Activated CD4-positive, CD25-positive, alpha-beta regulatory T cell treated with anti-CD3 and anti-CD28 coated beads, Interleukin-2, amount 50 U/mL, for 72 hours (primary cell): ENCODE results near the gene MT1HL1.
"Not testable (repeated sequence)": the region's sequence is repeated elsewhere in the genome, so short reads cannot be mapped to it uniquely, and the experiment has no call there.

Experiments used
- DNase-seq: peaks from one replicate; pipeline ENCODE4 v3.0.0; 2021

MT1HL1 gene

GRCh38 chr1:236974025-236974424 lies 30.2 kb downstream of the MT1HL1 start:
- DNase-seq = not testable (repeated sequence)

GRCh38 chr1:236966636-236967035 lies 37.6 kb downstream of the MT1HL1 start:
- no peak for DNase-seq

- no peak for DNase-seq
Observed at GRCh38 chr1:236963920-236964319, 40.3 kb downstream of the MT1HL1 start.

- DNase-seq = no peak
Observed at GRCh38 chr1:236959112-236959511, 45.1 kb downstream of the MT1HL1 start.

- DNase-seq = no peak
Observed at GRCh38 chr1:236957235-236957634, 47.0 kb downstream of the MT1HL1 start.
